HL-60 (cell line): ENCODE data around the gene NXT1.

ENCODE experiments used
- GABPA ChIP-seq: IDR thresholded peaks from 2 replicates; pipeline ENCODE4 v1.6.1; 2012; ENCODE audit warnings: low read depth
- POLR2AphosphoS5 ChIP-seq: IDR thresholded peaks from 2 replicates; pipeline ENCODE4 v1.6.1; 2012; ENCODE audit warnings: low read depth
- REST ChIP-seq: IDR thresholded peaks from 2 replicates; pipeline ENCODE4 v1.6.1; 2012; ENCODE audit warnings: low read depth; ENCODE audit not compliant: insufficient replicate concordance
- SPI1 ChIP-seq: IDR thresholded peaks from 2 replicates; pipeline ENCODE4 v1.6.1; 2012; ENCODE audit warnings: low read depth, mild to moderate bottlenecking, borderline replicate concordance
- TF ChIP-seq, protein P1 (sequence below): IDR thresholded peaks from one replicate; pipeline ENCODE4 v1.5.1; 2011; ENCODE audit warnings: low read length, control low read depth, inconsistent platforms; ENCODE audit not compliant: insufficient read depth

DNA sequence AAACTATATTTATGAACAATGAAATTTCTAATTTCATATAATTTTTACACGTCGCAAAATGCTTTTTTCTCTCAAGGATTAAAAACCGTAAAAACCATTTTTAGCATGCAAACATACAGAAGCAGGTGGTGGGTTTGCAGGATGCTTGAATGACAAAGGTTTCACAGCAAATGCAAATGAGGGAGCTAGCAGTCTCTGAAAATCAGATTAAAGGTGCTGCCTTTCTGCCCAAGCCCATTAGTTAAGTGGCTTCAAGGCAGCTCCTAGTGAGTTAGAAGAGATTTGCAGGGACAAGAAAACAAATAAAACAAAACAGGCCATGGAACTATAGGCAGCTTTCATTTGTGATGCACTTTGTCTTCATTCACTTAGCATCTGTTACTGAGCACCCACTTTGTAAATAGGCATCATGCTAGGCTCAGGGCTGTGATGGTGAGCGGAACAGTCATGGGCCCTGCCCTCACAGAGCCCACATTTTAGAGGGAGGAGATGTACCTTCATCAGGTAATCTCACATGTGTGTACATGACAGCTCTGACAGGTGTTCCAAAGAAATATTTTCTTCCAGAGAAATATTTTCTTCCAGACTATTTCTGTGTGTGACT, 41.2 kb downstream of the NXT1 start:
- TF ChIP-seq, protein P1, sequence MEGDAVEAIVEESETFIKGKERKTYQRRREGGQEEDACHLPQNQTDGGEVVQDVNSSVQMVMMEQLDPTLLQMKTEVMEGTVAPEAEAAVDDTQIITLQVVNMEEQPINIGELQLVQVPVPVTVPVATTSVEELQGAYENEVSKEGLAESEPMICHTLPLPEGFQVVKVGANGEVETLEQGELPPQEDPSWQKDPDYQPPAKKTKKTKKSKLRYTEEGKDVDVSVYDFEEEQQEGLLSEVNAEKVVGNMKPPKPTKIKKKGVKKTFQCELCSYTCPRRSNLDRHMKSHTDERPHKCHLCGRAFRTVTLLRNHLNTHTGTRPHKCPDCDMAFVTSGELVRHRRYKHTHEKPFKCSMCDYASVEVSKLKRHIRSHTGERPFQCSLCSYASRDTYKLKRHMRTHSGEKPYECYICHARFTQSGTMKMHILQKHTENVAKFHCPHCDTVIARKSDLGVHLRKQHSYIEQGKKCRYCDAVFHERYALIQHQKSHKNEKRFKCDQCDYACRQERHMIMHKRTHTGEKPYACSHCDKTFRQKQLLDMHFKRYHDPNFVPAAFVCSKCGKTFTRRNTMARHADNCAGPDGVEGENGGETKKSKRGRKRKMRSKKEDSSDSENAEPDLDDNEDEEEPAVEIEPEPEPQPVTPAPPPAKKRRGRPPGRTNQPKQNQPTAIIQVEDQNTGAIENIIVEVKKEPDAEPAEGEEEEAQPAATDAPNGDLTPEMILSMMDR = no peak
- TF ChIP-seq GABPA = no peak
- no peak for TF ChIP-seq REST
- no peak for TF ChIP-seq POLR2AphosphoS5
- no peak for TF ChIP-seq SPI1
